Measurements from ENCODE around the gene MAGIX.

The MAGIX gene

GRCh38 chrX:49203536-49203935, 41.0 kb downstream of the MAGIX start:
- Histone ChIP-seq H3K27ac (no peak overlapping the region), H3K27me3 (no peaks in the 10 kb centered on the region), H3K36me3 (no peaks in the 10 kb centered on the region), H3K4me1 (peaks cover 0 to 15% (median 8%) of the 10 kb centered on the region in 4 donors), H3K9me3 (no peaks in the 10 kb centered on the region), H3K4me3 (no peak overlapping the region)
- DNase-seq = no peak
- intact Hi-C loops (cut with DNase I; ENCODE audit: low total_unique reads) = no loop called here
- TF ChIP-seq CTCF (IDR thresholded peaks at IDR 0.05) = no peak

- intact Hi-C loops (cut with DNase I; ENCODE audit: low total_unique reads) = no loop called here
- TF ChIP-seq CTCF (IDR thresholded peaks at IDR 0.05) = no peak
Observed at GRCh38 chrX:49204017-49204416, 41.5 kb downstream of the MAGIX start.

GRCh38 chrX:49204709-49205108, 42.2 kb downstream of the MAGIX start:
- intact Hi-C loops (cut with DNase I; ENCODE audit: low total_unique reads) = no loop called here

More at GRCh38 chrX:49204017-49204416, 41.5 kb downstream of the MAGIX start:
- H3K4me1 ChIP-seq = peaks cover 0 to 15% (median 8%) of the 10 kb centered on the region in 4 donors
- H3K4me3 ChIP-seq = no peak overlapping the region
- H3K27me3 ChIP-seq = no peaks in the 10 kb centered on the region
- no peaks in the 10 kb centered on the region for H3K9me3 ChIP-seq
- no peak for DNase-seq
- H3K27ac ChIP-seq = no peak overlapping the region
- no peaks in the 10 kb centered on the region for H3K36me3 ChIP-seq

GRCh38 chrX:49205443-49205842, 42.9 kb downstream of the MAGIX start:
- no peak for DNase-seq
- no peak overlapping the region for H3K27ac ChIP-seq

More at GRCh38 chrX:49204709-49205108, 42.2 kb downstream of the MAGIX start:
- no peak for DNase-seq
- H3K27ac ChIP-seq = no peak overlapping the region
- H3K9me3 ChIP-seq = no peaks in the 10 kb centered on the region
- no peak overlapping the region for H3K4me3 ChIP-seq
- no peaks in the 10 kb centered on the region for H3K36me3 ChIP-seq
- H3K27me3 ChIP-seq = no peaks in the 10 kb centered on the region
- peaks cover 0 to 9% (median 4%) of the 10 kb centered on the region in 4 donors for H3K4me1 ChIP-seq
- TF ChIP-seq CTCF (IDR thresholded peaks at IDR 0.05) = no peak

GRCh38 chrX:49206543-49206942, 44.0 kb downstream of the MAGIX start:
- no peak for DNase-seq
- Histone ChIP-seq H3K9me3 (no peaks in the 10 kb centered on the region), H3K4me1 (no peaks in the 10 kb centered on the region), H3K4me3 (no peak overlapping the region), H3K36me3 (no peaks in the 10 kb centered on the region), H3K27ac (no peak overlapping the region), H3K27me3 (no peaks in the 10 kb centered on the region)
- intact Hi-C loops (cut with DNase I; ENCODE audit: low total_unique reads) = no loop called here
- TF ChIP-seq CTCF (IDR thresholded peaks at IDR 0.05) = no peak

More at GRCh38 chrX:49205443-49205842, 42.9 kb downstream of the MAGIX start:
- Histone ChIP-seq H3K9me3 (no peaks in the 10 kb centered on the region), H3K4me1 (peaks cover 0 to 6% (median 2%) of the 10 kb centered on the region in 4 donors), H3K4me3 (no peak overlapping the region), H3K27me3 (no peaks in the 10 kb centered on the region), H3K36me3 (no peaks in the 10 kb centered on the region)
- intact Hi-C loops (cut with DNase I; ENCODE audit: low total_unique reads) = no loop called here
- no peak for TF ChIP-seq CTCF (IDR thresholded peaks at IDR 0.05)

- no peak for DNase-seq
- Histone ChIP-seq H3K4me3 (no peak overlapping the region), H3K9me3 (no peaks in the 10 kb centered on the region), H3K27me3 (no peaks in the 10 kb centered on the region), H3K27ac (no peak overlapping the region), H3K4me1 (no peaks in the 10 kb centered on the region), H3K36me3 (no peaks in the 10 kb centered on the region)
- intact Hi-C loops (cut with DNase I; ENCODE audit: low total_unique reads) = no loop called here
- no peak for TF ChIP-seq CTCF (IDR thresholded peaks at IDR 0.05)
Observed at GRCh38 chrX:49208399-49208798, 45.8 kb downstream of the MAGIX start.

Measured in tibial artery (tissue), 4 donors.